HepG2 (cell line): Measurements from ENCODE around the gene HSD3B7. TPM values are rescaled to one million over a fixed set of nuclear protein-coding genes. Genes with fewer than 3 reads are reported as not detected.

Source experiments
- AHR ChIP-seq: IDR thresholded peaks from 2 replicates; pipeline ENCODE4 v1.6.1; 2018; ENCODE audit warnings: missing genetic modification reagents, missing compliant biosample characterization
- ATF7-NPFF ChIP-seq: sonication (generic); formaldehyde crosslinking; IDR thresholded peaks from 2 replicates; pipeline ENCODE4 v1.8.1; 2023; ENCODE audit warnings: mild to moderate bottlenecking, low read depth, missing genetic modification reagents, moderate library complexity
- GPBP1L1 ChIP-seq: sonication (generic); formaldehyde crosslinking; IDR thresholded peaks from 2 replicates; pipeline ENCODE4 v1.5.0; 2020; ENCODE audit warnings: mild to moderate bottlenecking, missing genetic modification reagents
- HMGXB4 ChIP-seq, 2 experiments: sonication (generic) in 1 of 2; formaldehyde crosslinking in 1 of 2; IDR thresholded peaks; 2 replicates each; pipeline versions ENCODE4 v1.4.0 to v1.6.1; 2018 to 2020; ENCODE audit warnings: missing genetic modification reagents in 2 of 2, borderline replicate concordance in 1 of 2, low read depth in 1 of 2, mild to moderate bottlenecking in 1 of 2, missing biosample characterization in 1 of 2
- MIXL1 ChIP-seq: IDR thresholded peaks from 2 replicates; pipeline ENCODE4 v1.6.1; 2016
- NFE2L1 ChIP-seq: sonication (generic); formaldehyde crosslinking; IDR thresholded peaks from 2 replicates; pipeline ENCODE4 v1.4.0; 2020; ENCODE audit warnings: missing genetic modification reagents, mild to moderate bottlenecking, borderline replicate concordance
- NR1H2 ChIP-seq: sonication (generic); formaldehyde crosslinking; IDR thresholded peaks from 2 replicates; pipeline ENCODE4 v1.8.1; 2022; ENCODE audit warnings: low read depth, missing genetic modification reagents, borderline replicate concordance
- POGK ChIP-seq: sonication (generic); formaldehyde crosslinking; conservative IDR thresholded peaks from 2 replicates; pipeline ENCODE4 v1.8.0; 2022; ENCODE audit warnings: mild to moderate bottlenecking, moderate library complexity, missing genetic modification reagents
- PRPF4 ChIP-seq: fragments of 200-400 bp; formaldehyde crosslinking; IDR thresholded peaks from 2 replicates; pipeline ENCODE4 v1.6.1; 2016; ENCODE audit warnings: low read length, low read depth; ENCODE audit not compliant: poor library complexity, severe bottlenecking
- SP2 ChIP-seq: sonication (generic); formaldehyde crosslinking; IDR thresholded peaks from 2 replicates; pipeline ENCODE4 v1.5.1; 2020; ENCODE audit warnings: mild to moderate bottlenecking, missing genetic modification reagents
- THRA ChIP-seq: sonication (generic); formaldehyde crosslinking; IDR thresholded peaks from 2 replicates; pipeline ENCODE4 v1.4.0; 2020; ENCODE audit warnings: missing genetic modification reagents, borderline replicate concordance
- ZBTB7B ChIP-seq: sonication (generic); formaldehyde crosslinking; IDR thresholded peaks from 2 replicates; pipeline ENCODE4 v1.4.0; 2020; ENCODE audit warnings: missing genetic modification reagents
- ZFP36 ChIP-seq: fragments of 150-350 bp; IDR thresholded peaks from 2 replicates; pipeline ENCODE4 v1.6.1; 2018; ENCODE audit warnings: borderline replicate concordance, low read length, low read depth; ENCODE audit not compliant: partially characterized antibody
- ZNF18 ChIP-seq: sonication (generic); formaldehyde crosslinking; IDR thresholded peaks from 2 replicates; pipeline ENCODE4 v1.8.0; 2022; ENCODE audit warnings: mild to moderate bottlenecking, missing genetic modification reagents; ENCODE audit not compliant: insufficient replicate concordance
- ZNF225 ChIP-seq: sonication (generic); formaldehyde crosslinking; IDR thresholded peaks from 2 replicates; pipeline ENCODE4 v1.4.0; 2020; ENCODE audit warnings: mild to moderate bottlenecking, missing genetic modification reagents
- ZNF44 ChIP-seq: sonication (generic); formaldehyde crosslinking; IDR thresholded peaks from 2 replicates; pipeline ENCODE4 v1.5.1; 2020; ENCODE audit warnings: mild to moderate bottlenecking, missing genetic modification reagents
- ZNF484 ChIP-seq: sonication (generic); formaldehyde crosslinking; IDR thresholded peaks from 2 replicates; pipeline ENCODE4 v1.5.1; 2020; ENCODE audit warnings: mild to moderate bottlenecking, low read depth, missing genetic modification reagents, borderline replicate concordance
- ZNF691 ChIP-seq: sonication (generic); formaldehyde crosslinking; IDR thresholded peaks from 2 replicates; pipeline ENCODE4 v1.4.0; 2020; ENCODE audit warnings: missing genetic modification reagents, low read depth, mild to moderate bottlenecking, borderline replicate concordance
- polyA plus RNA-seq, 8 experiments: library from polyadenylated mRNA; depleted of rRNA in 3 of 8; stranded (reverse) in 7 of 8; unstranded in 1 of 8; fragments of >200 nt; fragmentation: Illumina TruSeq in 4 of 8; extraction: Trizol in 4 of 8; gene quantifications; 2 replicates each; pipeline versions ENCODE4 v1.2.1 to v1.2.3, GENCODE V29; 2011 to 2016; ENCODE audit warnings: low read depth in 4 of 8, missing spikeins in 1 of 8, mixed read lengths in 1 of 8; ENCODE audit not compliant: insufficient read depth in 1 of 8
- total RNA-seq, 5 experiments: library from RNA; depleted of rRNA; stranded (reverse); fragments of >200 nt; fragmentation: Illumina TruSeq; extraction: Trizol; gene quantifications; 2 replicates each; pipeline ENCODE4 v1.2.3, GENCODE V29; 2016; ENCODE audit warnings: low read depth in 1 of 5

The HSD3B7 gene
- total and polyA plus RNA-seq, 2 of the 13 experiments (the other 11 are each of a cell fraction or from before 2014, with no cell fraction given), result 32.9 to 69.7 TPM

- TF ChIP-seq ZNF484 (CRISPR knock-in tag) (0 out of 2 replicates have a peak, but pooled peaks have one; percentile 38), ZNF44 (peak; percentile 88; the same call in 1 of the 2 replicates), AHR (CRISPR knock-in tag) (no peak; the same call in 1 of the 2 replicates), ZNF225 (CRISPR knock-in tag) (no peak), ZNF18 (CRISPR knock-in tag) (peak; percentile 83), ZBTB7B (CRISPR knock-in tag) (no peak), SP2 (CRISPR knock-in tag) (peak; percentile 3; the same call in 1 of the 2 replicates), ATF7-NPFF (CRISPR knock-in tag) (no peak), ZFP36 (no peak), ZNF691 (CRISPR knock-in tag) (no peak), MIXL1 (CRISPR knock-in tag) (no peak), NR1H2 (CRISPR knock-in tag) (0 out of 2 replicates have a peak, but pooled peaks have one; percentile 29), HMGXB4 (CRISPR knock-in tag; IDR thresholded peaks at IDR 0.05; ENCODE audit: borderline replicate concordance in 1 of 2, low read depth in 1 of 2) (peak in 1 of 2 experiments; percentile 85; a peak in 1 of 4 replicates), THRA (no peak), GPBP1L1 (CRISPR knock-in tag) (no peak), POGK (CRISPR knock-in tag) (peak; percentile 35; the same call in 1 of the 2 replicates), PRPF4 (no peak), NFE2L1 (CRISPR knock-in tag) (0 out of 2 replicates have a peak, but pooled peaks have one; percentile 17)
These were observed 48.9 kb downstream of the HSD3B7 start (continued) for GRCh38 chr16:31033709-31034492.
